T-helper 2 cell treated with Interferon-gamma antibody and Interleukin-4, amounts not matched to agents 100 ng/mL and 5 ng/mL, for 36 hours (primary cell): ENCODE results near the gene TMEM178B. TPM values are rescaled to one million over a fixed set of nuclear protein-coding genes. Genes with fewer than 3 reads are reported as not detected.

Experiments
- intact Hi-C: fragments of 100-400 bp; cut with micrococcal nuclease; formaldehyde crosslinking; loops from one replicate; pipeline ENCODE4 v1.15.1; 2023
- total RNA-seq: library from RNA; stranded (reverse); gene quantifications from 2 replicates; pipeline ENCODE4 v1.2.3, GENCODE V29; 2022

TMEM178B gene
- total RNA-seq, 1 donor from 2014 or later, result 0.80 TPM

GRCh38 chr7:141512597-141512996 is 438.7 kb downstream of the TMEM178B start:
- intact Hi-C loops, result no loop called here

- intact Hi-C loops, result no loop called here
These were observed 439.9 kb downstream of the TMEM178B start for GRCh38 chr7:141513720-141514119.

GRCh38 chr7:141515941-141516340 is 442.1 kb downstream of the TMEM178B start:
- intact Hi-C loops, result no loop called here

GRCh38 chr7:141519623-141520022 is 445.8 kb downstream of the TMEM178B start:
- intact Hi-C loops, result no loop called here

- intact Hi-C loops, result no loop called here
These were observed 448.9 kb downstream of the TMEM178B start for GRCh38 chr7:141522657-141523342.

GRCh38 chr7:141525973-141526514 is 452.2 kb downstream of the TMEM178B start:
- intact Hi-C loops, result no loop called here

GRCh38 chr7:141527076-141527475 is 453.2 kb downstream of the TMEM178B start:
- intact Hi-C loops, result no loop called here

- intact Hi-C loops, result no loop called here
These were observed 454.5 kb downstream of the TMEM178B start for GRCh38 chr7:141528399-141528798.

Other genes starting within 250 kb of the TMEM178B start
- 25.0 and 25.7 TPM in 2 replicates for gene BRAF, start 149.1 kb upstream of the TMEM178B start, total RNA-seq
- gene MRPS33, start 59.1 kb upstream of the TMEM178B start, total RNA-seq, result 65.0 and 65.6 TPM in 2 replicates